ENCODE data around the gene NANOS1. TPM values are rescaled to one million over a fixed set of nuclear protein-coding genes. Genes with fewer than 3 reads are reported as not detected.
A peak's percentile ranks its signal among the peaks of the same experiment; 100 is the strongest.

Gene NANOS1
- total and polyA plus RNA-seq, 9 of the 15 experiments (the other 6 are each of a cell fraction or from before 2014, with no cell fraction given), result 0.14 to 1.6 (median 0.83) TPM; not detected in 1

DNA sequence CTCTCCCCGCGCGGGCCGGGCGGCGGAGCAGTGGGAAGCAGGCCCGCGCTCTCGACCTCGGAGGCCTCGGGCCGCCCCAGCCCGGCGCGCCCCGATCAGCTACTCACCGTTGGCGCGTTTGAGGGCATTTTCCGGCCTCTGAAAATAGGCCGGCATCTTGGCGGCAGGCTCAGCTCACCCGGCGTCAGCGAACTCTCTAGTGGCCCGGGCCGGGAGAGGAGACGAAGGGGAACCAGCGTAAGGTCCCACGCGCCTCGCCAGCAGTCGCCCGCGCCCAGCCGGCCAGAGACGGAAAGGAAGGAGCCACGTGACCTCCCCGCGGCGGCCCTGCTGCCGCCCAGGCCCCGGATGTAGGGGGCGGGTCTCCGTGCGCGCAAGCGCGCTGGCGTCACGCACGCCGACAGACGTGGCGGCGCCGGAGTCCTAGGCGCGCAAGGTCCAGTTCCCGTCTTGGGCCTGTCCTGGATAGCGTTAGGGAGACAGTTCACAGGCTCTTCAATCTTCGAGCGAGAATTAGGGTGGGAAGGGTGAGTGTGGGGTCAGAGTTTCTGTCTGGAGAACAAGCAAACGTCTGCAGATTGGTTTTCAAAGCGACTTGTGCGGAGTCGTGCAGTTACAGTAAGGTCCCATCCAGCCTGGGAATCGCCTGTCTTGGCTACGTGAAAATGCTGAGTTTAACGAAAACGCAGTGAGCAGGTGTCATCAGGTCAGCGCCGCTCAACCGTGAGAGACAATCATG lies 51.2 kb downstream of the NANOS1 start, which contains the start of gene EIF3A (continued):
- peak; percentile 92 for TF ChIP-seq TOE1 (IDR thresholded peaks at IDR 0.05; ENCODE audit: borderline replicate concordance)
- 0 out of 2 replicates have a peak, but pooled peaks have one; percentile 42 for TF ChIP-seq TOE1 (CRISPR knock-in tag; IDR thresholded peaks at IDR 0.05; ENCODE audit: borderline replicate concordance, low read depth)
- TF ChIP-seq CREM (IDR thresholded peaks at IDR 0.05; ENCODE audit: low read depth), result peak; percentile 73; the same call in 1 of the 2 replicates
- TF ChIP-seq, protein P1, sequence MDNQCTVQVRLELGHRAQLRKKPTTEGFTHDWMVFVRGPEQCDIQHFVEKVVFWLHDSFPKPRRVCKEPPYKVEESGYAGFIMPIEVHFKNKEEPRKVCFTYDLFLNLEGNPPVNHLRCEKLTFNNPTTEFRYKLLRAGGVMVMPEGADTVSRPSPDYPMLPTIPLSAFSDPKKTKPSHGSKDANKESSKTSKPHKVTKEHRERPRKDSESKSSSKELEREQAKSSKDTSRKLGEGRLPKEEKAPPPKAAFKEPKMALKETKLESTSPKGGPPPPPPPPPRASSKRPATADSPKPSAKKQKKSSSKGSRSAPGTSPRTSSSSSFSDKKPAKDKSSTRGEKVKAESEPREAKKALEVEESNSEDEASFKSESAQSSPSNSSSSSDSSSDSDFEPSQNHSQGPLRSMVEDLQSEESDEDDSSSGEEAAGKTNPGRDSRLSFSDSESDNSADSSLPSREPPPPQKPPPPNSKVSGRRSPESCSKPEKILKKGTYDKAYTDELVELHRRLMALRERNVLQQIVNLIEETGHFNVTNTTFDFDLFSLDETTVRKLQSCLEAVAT (IDR thresholded peaks at IDR 0.05), result 0 out of 4 replicates have a peak, but pooled peaks have one; percentile 18 to 66
- TF ChIP-seq, protein P2, sequence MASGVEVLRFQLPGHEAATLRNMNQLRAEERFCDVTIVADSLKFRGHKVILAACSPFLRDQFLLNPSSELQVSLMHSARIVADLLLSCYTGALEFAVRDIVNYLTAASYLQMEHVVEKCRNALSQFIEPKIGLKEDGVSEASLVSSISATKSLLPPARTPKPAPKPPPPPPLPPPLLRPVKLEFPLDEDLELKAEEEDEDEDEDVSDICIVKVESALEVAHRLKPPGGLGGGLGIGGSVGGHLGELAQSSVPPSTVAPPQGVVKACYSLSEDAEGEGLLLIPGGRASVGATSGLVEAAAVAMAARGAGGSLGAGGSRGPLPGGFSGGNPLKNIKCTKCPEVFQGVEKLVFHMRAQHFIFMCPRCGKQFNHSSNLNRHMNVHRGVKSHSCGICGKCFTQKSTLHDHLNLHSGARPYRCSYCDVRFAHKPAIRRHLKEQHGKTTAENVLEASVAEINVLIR (CRISPR knock-in tag; IDR thresholded peaks at IDR 0.05), result 0 out of 2 replicates have a peak, but pooled peaks have one; percentile 28
- peak; percentile 67; the same call in 1 of the 2 replicates for TF ChIP-seq ZNF766 (CRISPR knock-in tag; conservative IDR thresholded peaks at IDR 0.05)
- peak; percentile 65; the same call in 1 of the 2 replicates for TF ChIP-seq GTF2F1 (IDR thresholded peaks at IDR 0.05; ENCODE audit: low read depth, low read length)
- TF ChIP-seq HDAC6 (IDR thresholded peaks at IDR 0.05; ENCODE audit: low read depth, low read length), result no peak
- TF ChIP-seq ATF1 (CRISPR knock-in tag; IDR thresholded peaks at IDR 0.05), result no peak
- peak; percentile 87 for TF ChIP-seq ATF1 (tag; IDR thresholded peaks at IDR 0.05)
- 0 out of 2 replicates have a peak, but pooled peaks have one; percentile 43 for TF ChIP-seq MTA1 (IDR thresholded peaks at IDR 0.05; ENCODE audit: borderline replicate concordance)
- peak; percentile 46 for TF ChIP-seq MAFG (tag; conservative IDR thresholded peaks at IDR 0.05)
- peak; percentile 48; the same call in 1 of the 2 replicates for TF ChIP-seq SPI1 (IDR thresholded peaks at IDR 0.05; ENCODE audit: borderline replicate concordance, low read depth, low read length)
- no peak for TF ChIP-seq TCF3 (CRISPR knock-in tag; IDR thresholded peaks at IDR 0.05)
- TF ChIP-seq PHF8 (IDR thresholded peaks at IDR 0.05; ENCODE audit: borderline replicate concordance, low read length), result peak; percentile 81; the same call in 1 of the 2 replicates
- TF ChIP-seq SNRNP70 (optimal IDR thresholded peaks at IDR 0.05; ENCODE audit: low read depth, low read length), result no peak
- 0 out of 2 replicates have a peak, but pooled peaks have one; percentile 17 for TF ChIP-seq FOXK1 (CRISPR knock-in tag; IDR thresholded peaks at IDR 0.05; ENCODE audit: borderline replicate concordance)
- TF ChIP-seq CCNT2 (IDR thresholded peaks at IDR 0.05; ENCODE audit: borderline replicate concordance, extremely low read depth, insufficient read length, low read depth, low read length), result peak; percentile 50
- TF ChIP-seq, protein P3, sequence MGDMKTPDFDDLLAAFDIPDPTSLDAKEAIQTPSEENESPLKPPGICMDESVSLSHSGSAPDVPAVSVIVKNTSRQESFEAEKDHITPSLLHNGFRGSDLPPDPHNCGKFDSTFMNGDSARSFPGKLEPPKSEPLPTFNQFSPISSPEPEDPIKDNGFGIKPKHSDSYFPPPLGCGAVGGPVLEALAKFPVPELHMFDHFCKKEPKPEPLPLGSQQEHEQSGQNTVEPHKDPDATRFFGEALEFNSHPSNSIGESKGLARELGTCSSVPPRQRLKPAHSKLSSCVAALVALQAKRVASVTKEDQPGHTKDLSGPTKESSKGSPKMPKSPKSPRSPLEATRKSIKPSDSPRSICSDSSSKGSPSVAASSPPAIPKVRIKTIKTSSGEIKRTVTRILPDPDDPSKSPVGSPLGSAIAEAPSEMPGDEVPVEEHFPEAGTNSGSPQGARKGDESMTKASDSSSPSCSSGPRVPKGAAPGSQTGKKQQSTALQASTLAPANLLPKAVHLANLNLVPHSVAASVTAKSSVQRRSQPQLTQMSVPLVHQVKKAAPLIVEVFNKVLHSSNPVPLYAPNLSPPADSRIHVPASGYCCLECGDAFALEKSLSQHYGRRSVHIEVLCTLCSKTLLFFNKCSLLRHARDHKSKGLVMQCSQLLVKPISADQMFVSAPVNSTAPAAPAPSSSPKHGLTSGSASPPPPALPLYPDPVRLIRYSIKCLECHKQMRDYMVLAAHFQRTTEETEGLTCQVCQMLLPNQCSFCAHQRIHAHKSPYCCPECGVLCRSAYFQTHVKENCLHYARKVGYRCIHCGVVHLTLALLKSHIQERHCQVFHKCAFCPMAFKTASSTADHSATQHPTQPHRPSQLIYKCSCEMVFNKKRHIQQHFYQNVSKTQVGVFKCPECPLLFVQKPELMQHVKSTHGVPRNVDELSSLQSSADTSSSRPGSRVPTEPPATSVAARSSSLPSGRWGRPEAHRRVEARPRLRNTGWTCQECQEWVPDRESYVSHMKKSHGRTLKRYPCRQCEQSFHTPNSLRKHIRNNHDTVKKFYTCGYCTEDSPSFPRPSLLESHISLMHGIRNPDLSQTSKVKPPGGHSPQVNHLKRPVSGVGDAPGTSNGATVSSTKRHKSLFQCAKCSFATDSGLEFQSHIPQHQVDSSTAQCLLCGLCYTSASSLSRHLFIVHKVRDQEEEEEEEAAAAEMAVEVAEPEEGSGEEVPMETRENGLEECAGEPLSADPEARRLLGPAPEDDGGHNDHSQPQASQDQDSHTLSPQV (IDR thresholded peaks at IDR 0.05), result peak; percentile 52; the same call in 1 of the 2 replicates
- no peak for TF ChIP-seq ZNF384 (IDR thresholded peaks at IDR 0.05; ENCODE audit: low read depth, low read length)
